DND-41 (cell line): ENCODE data around the gene KRTAP5-10.
"Not testable (repeated sequence)": the region's sequence is repeated elsewhere in the genome, so short reads cannot be mapped to it uniquely, and the experiment has no call there.

Experiments used
- ATAC-seq: fragments of 200-7000 bp; cut with Tn5 transposase; 3 replicates; pipeline ENCODE4 v1.9.1; 2021; ENCODE audit warnings: low read depth; ENCODE audit not compliant: insufficient read depth
- DNase-seq: peaks from one replicate; pipeline ENCODE4 v3.0.0-alpha.2; 2020
- H2AFZ ChIP-seq: 2 replicates; pipeline ENCODE4 v1.6.0; 2012; ENCODE audit warnings: low read depth, low read length
- H3K27ac ChIP-seq: 2 replicates; pipeline ENCODE4 v1.5.1; 2012; ENCODE audit warnings: low read length, inconsistent platforms
- H3K27me3 ChIP-seq: fragments of 200-600 bp; sonication (generic); 2 replicates; pipeline ENCODE4 v1.6.0; 2012; ENCODE audit warnings: low read length, mild to moderate bottlenecking, inconsistent platforms; ENCODE audit not compliant: insufficient read depth, poor library complexity
- H3K36me3 ChIP-seq: 2 replicates; pipeline ENCODE4 v1.5.1; 2012; ENCODE audit warnings: low read length, inconsistent platforms; ENCODE audit not compliant: insufficient read depth
- H3K4me1 ChIP-seq: 2 replicates; pipeline ENCODE4 v1.5.1; 2012; ENCODE audit warnings: mild to moderate bottlenecking, low read length; ENCODE audit not compliant: insufficient read depth
- H3K4me2 ChIP-seq: 2 replicates; pipeline ENCODE4 v1.6.0; 2012; ENCODE audit warnings: mild to moderate bottlenecking, moderate library complexity, low read length, inconsistent platforms; ENCODE audit not compliant: insufficient read depth
- H3K4me3 ChIP-seq, 2 experiments: fragments of 200-600 bp in 1 of 2; shearing (Covaris generic) in 1 of 2; 2 replicates each; pipeline ENCODE4 v1.5.1; 2012 to 2016; ENCODE audit warnings: inconsistent platforms in 2 of 2, low read length in 2 of 2, mild to moderate bottlenecking in 2 of 2, low read depth in 1 of 2, moderate library complexity in 1 of 2
- H3K79me2 ChIP-seq: 2 replicates; pipeline ENCODE4 v1.6.0; 2012; ENCODE audit warnings: low read length, inconsistent platforms; ENCODE audit not compliant: insufficient read depth
- H3K9ac ChIP-seq: 2 replicates; pipeline ENCODE4 v1.6.0; 2012; ENCODE audit warnings: low read depth, mild to moderate bottlenecking, inconsistent platforms, low read length, moderate library complexity
- H3K9me3 ChIP-seq: 2 replicates; pipeline ENCODE4 v1.5.1; 2012; ENCODE audit warnings: low read length, moderate library complexity, mild to moderate bottlenecking, inconsistent platforms; ENCODE audit not compliant: insufficient read depth, severe bottlenecking
- H4K20me1 ChIP-seq: 2 replicates; pipeline ENCODE4 v1.6.0; 2012; ENCODE audit warnings: low read length; ENCODE audit not compliant: insufficient read depth
- CTCF ChIP-seq: IDR thresholded peaks from 2 replicates; pipeline ENCODE4 v1.5.1; 2012; ENCODE audit warnings: borderline replicate concordance, low read length, moderate library complexity, mild to moderate bottlenecking; ENCODE audit not compliant: poor library complexity, severe bottlenecking; ENCODE audit errors: extremely low read depth
- EZH2 ChIP-seq: IDR thresholded peaks from 3 replicates; pipeline ENCODE4 v1.6.1; 2012; ENCODE audit warnings: borderline replicate concordance, low read depth, mild to moderate bottlenecking, moderate library complexity, low read length, inconsistent platforms; ENCODE audit not compliant: severe bottlenecking

KRTAP5-10 gene

GRCh38 chr11:71575723-71576424 is 10.5 kb downstream of the KRTAP5-10 start:
- no peaks in the 10 kb centered on the region for H3K36me3 ChIP-seq
- no peaks in the 10 kb centered on the region for H3K27me3 ChIP-seq
- DNase-seq: no peak
- H3K4me3 ChIP-seq: no peak overlapping the region
- H3K79me2 ChIP-seq: no peaks in the 10 kb centered on the region
- no peak overlapping the region for H3K27ac ChIP-seq
- H3K4me2 ChIP-seq: no peak overlapping the region
- TF ChIP-seq CTCF (no peak), EZH2 (no peak)
- no peak overlapping the region for H2AFZ ChIP-seq
- no peak for ATAC-seq
- H4K20me1 ChIP-seq: no peaks in the 10 kb centered on the region; the same call in 1 of the 2 replicates
- no peak overlapping the region for H3K9ac ChIP-seq
- peaks cover 4% of the 10 kb centered on the region; the same call in 1 of the 2 replicates for H3K4me1 ChIP-seq
- no peaks in the 10 kb centered on the region for H3K9me3 ChIP-seq

- not testable (repeated sequence) for ATAC-seq, DNase-seq, H3K27ac ChIP-seq, H2AFZ ChIP-seq, H3K79me2 ChIP-seq, H3K9me3 ChIP-seq, H3K4me1 ChIP-seq, H3K9ac ChIP-seq, H3K27me3 ChIP-seq, H3K4me2 ChIP-seq, H3K4me3 ChIP-seq, H3K36me3 ChIP-seq, H4K20me1 ChIP-seq
Observed at GRCh38 chr11:71576688-71577465, 11.5 kb downstream of the KRTAP5-10 start.

DNA sequence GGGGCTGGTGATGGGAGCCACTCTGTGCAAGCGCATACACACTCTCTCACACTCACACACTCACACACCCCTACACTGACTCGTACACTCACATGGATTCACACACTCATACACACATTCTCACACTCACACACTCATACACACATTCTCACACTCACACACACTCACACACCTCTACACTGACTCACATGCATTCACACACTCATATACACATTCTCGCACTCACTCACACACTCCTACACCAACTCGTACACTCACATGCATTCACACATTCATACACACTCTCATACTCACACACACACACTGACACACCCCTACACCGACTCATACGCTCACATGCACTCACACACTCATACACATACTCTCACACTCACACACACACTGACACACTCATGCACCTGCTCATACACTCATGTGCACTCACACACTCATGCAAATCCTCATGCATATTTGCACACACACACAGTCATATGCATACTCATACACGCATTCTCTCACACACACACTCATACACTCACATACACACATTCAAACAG is 12.2 kb downstream of the KRTAP5-10 start:
- Histone ChIP-seq H3K27ac (no peak overlapping the region), H3K36me3 (no peaks in the 10 kb centered on the region), H3K4me1 (peaks cover 4% of the 10 kb centered on the region; the same call in 1 of the 2 replicates), H3K4me2 (no peak overlapping the region), H3K9ac (no peak overlapping the region), H4K20me1 (no peaks in the 10 kb centered on the region), H2AFZ (no peak overlapping the region), H3K9me3 (no peaks in the 10 kb centered on the region), H3K79me2 (no peaks in the 10 kb centered on the region), H3K4me3 (no peak overlapping the region), H3K27me3 (peaks cover 6% of the 10 kb centered on the region)
- TF ChIP-seq EZH2: no peak
- TF ChIP-seq CTCF: no peak
- no peak for ATAC-seq
- no peak for DNase-seq

GRCh38 chr11:71579513-71579912 is 14.2 kb downstream of the KRTAP5-10 start:
- H3K79me2 ChIP-seq, H3K9ac ChIP-seq, H3K4me2 ChIP-seq, H3K9me3 ChIP-seq, H4K20me1 ChIP-seq, H3K4me3 ChIP-seq, ATAC-seq, H3K4me1 ChIP-seq, H2AFZ ChIP-seq, H3K27me3 ChIP-seq, H3K36me3 ChIP-seq, H3K27ac ChIP-seq, DNase-seq: not testable (repeated sequence)
